ENCODE results near the gene CLEC3B.
A peak's percentile ranks its signal among the peaks of the same experiment; 100 is the strongest.

The CLEC3B gene

GRCh38 chr3:44995142-44995770 lies 30.8 kb upstream of the CLEC3B start:
- no peak overlapping the region for H3K4me3 ChIP-seq (ENCODE audit: low read length)
- peak; percentile 80 for DNase-seq (ENCODE audit: low read depth)
- TF ChIP-seq, protein P1, sequence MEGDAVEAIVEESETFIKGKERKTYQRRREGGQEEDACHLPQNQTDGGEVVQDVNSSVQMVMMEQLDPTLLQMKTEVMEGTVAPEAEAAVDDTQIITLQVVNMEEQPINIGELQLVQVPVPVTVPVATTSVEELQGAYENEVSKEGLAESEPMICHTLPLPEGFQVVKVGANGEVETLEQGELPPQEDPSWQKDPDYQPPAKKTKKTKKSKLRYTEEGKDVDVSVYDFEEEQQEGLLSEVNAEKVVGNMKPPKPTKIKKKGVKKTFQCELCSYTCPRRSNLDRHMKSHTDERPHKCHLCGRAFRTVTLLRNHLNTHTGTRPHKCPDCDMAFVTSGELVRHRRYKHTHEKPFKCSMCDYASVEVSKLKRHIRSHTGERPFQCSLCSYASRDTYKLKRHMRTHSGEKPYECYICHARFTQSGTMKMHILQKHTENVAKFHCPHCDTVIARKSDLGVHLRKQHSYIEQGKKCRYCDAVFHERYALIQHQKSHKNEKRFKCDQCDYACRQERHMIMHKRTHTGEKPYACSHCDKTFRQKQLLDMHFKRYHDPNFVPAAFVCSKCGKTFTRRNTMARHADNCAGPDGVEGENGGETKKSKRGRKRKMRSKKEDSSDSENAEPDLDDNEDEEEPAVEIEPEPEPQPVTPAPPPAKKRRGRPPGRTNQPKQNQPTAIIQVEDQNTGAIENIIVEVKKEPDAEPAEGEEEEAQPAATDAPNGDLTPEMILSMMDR (conservative IDR thresholded peaks at IDR 0.05; ENCODE audit: low read length): no peak

GRCh38 chr3:44996556-44996969 lies 29.5 kb upstream of the CLEC3B start:
- TF ChIP-seq, protein P1 (conservative IDR thresholded peaks at IDR 0.05; ENCODE audit: low read length): no peak

GRCh38 chr3:44999782-45000181 lies 26.3 kb upstream of the CLEC3B start:
- TF ChIP-seq, protein P1 (conservative IDR thresholded peaks at IDR 0.05; ENCODE audit: low read length): no peak

More at GRCh38 chr3:44996556-44996969, 29.5 kb upstream of the CLEC3B start:
- DNase-seq (ENCODE audit: low read depth): no peak
- no peak overlapping the region for H3K4me3 ChIP-seq (ENCODE audit: low read length)

GRCh38 chr3:45000823-45001222 lies 25.3 kb upstream of the CLEC3B start:
- TF ChIP-seq, protein P1 (conservative IDR thresholded peaks at IDR 0.05; ENCODE audit: low read length): no peak
- no peak overlapping the region for H3K4me3 ChIP-seq (ENCODE audit: low read length)
- no peak for DNase-seq (ENCODE audit: low read depth)

More at GRCh38 chr3:44999782-45000181, 26.3 kb upstream of the CLEC3B start:
- DNase-seq (ENCODE audit: low read depth): no peak
- no peak overlapping the region for H3K4me3 ChIP-seq (ENCODE audit: low read length)

DNA sequence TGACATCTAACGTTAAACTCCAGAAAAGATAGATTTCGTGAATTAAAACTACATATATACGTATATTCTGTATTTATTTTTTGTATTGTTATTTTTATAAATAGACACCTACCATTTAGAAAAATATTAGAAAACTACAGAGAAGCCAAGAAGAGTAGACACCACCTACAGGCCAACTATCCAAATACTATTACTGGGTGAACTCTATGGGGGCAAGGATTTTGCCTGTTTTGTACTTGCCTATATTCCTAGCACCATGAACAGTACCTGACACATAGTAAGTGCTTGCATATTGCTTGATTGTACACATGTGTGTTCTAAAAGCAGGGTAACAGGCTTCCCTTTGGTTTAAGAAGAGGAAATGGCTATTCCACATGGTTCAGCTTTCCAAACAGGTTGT lies 24.4 kb upstream of the CLEC3B start:
- no peak for DNase-seq (ENCODE audit: low read depth)
- no peak overlapping the region for H3K4me3 ChIP-seq (ENCODE audit: low read length)
- TF ChIP-seq, protein P1 (conservative IDR thresholded peaks at IDR 0.05; ENCODE audit: low read length): no peak

DNA sequence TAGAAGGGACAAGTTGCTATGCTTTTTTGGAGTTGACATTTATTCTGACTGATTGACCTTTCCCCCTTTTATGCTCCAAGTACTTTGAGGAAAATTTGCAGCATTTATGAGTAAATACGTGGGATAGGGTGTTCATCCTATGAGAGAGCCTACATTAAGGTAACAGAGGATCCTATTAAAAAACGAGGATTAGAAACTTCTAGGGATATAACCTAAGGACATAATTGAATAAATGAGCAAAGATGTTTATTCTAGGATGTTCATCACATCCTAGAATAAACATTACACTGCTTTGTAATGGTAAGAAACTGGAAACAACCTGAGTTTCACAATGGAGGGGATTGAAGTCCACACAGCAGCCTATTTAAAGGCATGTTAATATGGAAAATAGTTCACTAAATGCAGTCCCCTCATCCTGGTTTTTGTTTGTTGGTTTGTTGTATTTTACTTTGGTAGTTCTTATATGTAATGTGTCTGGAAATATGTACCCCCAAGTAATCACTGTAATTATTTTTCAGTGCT lies 23.9 kb upstream of the CLEC3B start:
- TF ChIP-seq, protein P1 (conservative IDR thresholded peaks at IDR 0.05; ENCODE audit: low read length): no peak
- no peak overlapping the region for H3K4me3 ChIP-seq (ENCODE audit: low read length)
- DNase-seq (ENCODE audit: low read depth): no peak

GRCh38 chr3:45002720-45003119 lies 23.4 kb upstream of the CLEC3B start:
- TF ChIP-seq, protein P1 (conservative IDR thresholded peaks at IDR 0.05; ENCODE audit: low read length): no peak
- no peak overlapping the region for H3K4me3 ChIP-seq (ENCODE audit: low read length)
- DNase-seq (ENCODE audit: low read depth): no peak
